ENCODE results near the gene RFK. TPM values are rescaled to one million over a fixed set of nuclear protein-coding genes. Genes with fewer than 3 reads are reported as not detected.
A peak's percentile ranks its signal among the peaks of the same experiment; 100 is the strongest.

RFK gene
- total and polyA plus RNA-seq, 2 of the 13 experiments (the other 11 are each of a cell fraction or from before 2014, with no cell fraction given), result 18.2 to 37.2 TPM

GRCh38 chr9:76423216-76424177 is 29.3 kb upstream of the RFK start:
- no peaks in the 10 kb centered on the region for H3K9me3 ChIP-seq (ENCODE audit: low read length)
- H3K36me3 ChIP-seq (replicated peaks in 1 of 2; ENCODE audit: control insufficient read depth in 1 of 2, insufficient read depth in 2 of 2, low read length in 2 of 2), result no peaks in the 10 kb centered on the region
- 17% methylated on average over 2 of the region's 2 CpGs for WGBS (ENCODE audit: low lambda C conversion rate)
- peaks cover 66% of the 10 kb centered on the region for H3K4me1 ChIP-seq (ENCODE audit: insufficient read depth, low read length)
- H3K79me2 ChIP-seq (ENCODE audit: insufficient read depth, low read length), result no peaks in the 10 kb centered on the region
- H3K27ac ChIP-seq (ENCODE audit: extremely low read length, insufficient read depth, low read length), result peak overlapping the region; percentile 82
- no peak overlapping the region for H2AFZ ChIP-seq (ENCODE audit: low read length)
- H3K27me3 ChIP-seq (ENCODE audit: control insufficient read depth in 1 of 2, insufficient read depth in 2 of 2, low read length in 2 of 2), result no peaks in the 10 kb centered on the region
- intact Hi-C loops (cut with micrococcal nuclease; ENCODE audit: unreplicated experiment), result loop anchor here (1.0 kb wide), 1 partner anchor 29 kb away; the partner anchor contains the start of gene RFK
- H4K20me1 ChIP-seq (ENCODE audit: insufficient read depth, low read length), result no peaks in the 10 kb centered on the region
- peak overlapping the region; percentile 53 for H3K4me2 ChIP-seq (ENCODE audit: low read depth, low read length)
- CTCF ChIA-PET (ENCODE audit: low intra/inter-chr PET ratio, low total read pairs), result no interaction called here
- BruUV-seq (replicated peaks), result no TSS peak
- peak; percentile 78 for FAIRE-seq
- in situ Hi-C loops (cut with HindIII; ENCODE audit: extremely low pct_ligation_motif_present, low pct_unique_long_range_greater_than_20kb), result no loop called here
- POLR2A ChIA-PET, result interaction anchor here (1.5 kb wide), 1 partner anchor 29 kb away, joined by 5 read pairs; the partner anchor contains the start of gene RFK
- ATAC-seq, result peak; percentile 99
- DNase-seq (ENCODE audit: low spot score), result peak; percentile 96
- H3K9ac ChIP-seq (ENCODE audit: insufficient read depth, low read depth, low read length), result peak overlapping the region; percentile 61
- H3K4me3 ChIP-seq (replicated peaks in 1 of 3; ENCODE audit: insufficient read depth in 1 of 3, low read depth in 2 of 3, low read length in 3 of 3), result peak overlapping the region in 1 of 3 experiments; percentile 32; a peak in 1 of 6 replicates
- no peak for TF ChIP-seq ZNF142 (CRISPR knock-in tag; IDR thresholded peaks at IDR 0.05)
- no peak for TF ChIP-seq YY1 (IDR thresholded peaks at IDR 0.05; ENCODE audit: insufficient read depth, insufficient replicate concordance, low read depth, low read length)
- no peak for TF ChIP-seq HOXA9 (CRISPR knock-in tag; IDR thresholded peaks at IDR 0.05; ENCODE audit: borderline replicate concordance)
- TF ChIP-seq TGIF2 (CRISPR knock-in tag; IDR thresholded peaks at IDR 0.05), result no peak
- no peak for TF ChIP-seq ZNF530 (CRISPR knock-in tag; IDR thresholded peaks at IDR 0.05; ENCODE audit: low read depth)
- no peak for TF ChIP-seq SP2 (CRISPR knock-in tag; IDR thresholded peaks at IDR 0.05)
- TF ChIP-seq GATAD1 (CRISPR knock-in tag; IDR thresholded peaks at IDR 0.05), result 0 out of 2 replicates have a peak, but pooled peaks have one; percentile 28
- TF ChIP-seq ZNF251 (CRISPR knock-in tag; IDR thresholded peaks at IDR 0.05), result no peak
- no peak for TF ChIP-seq PLRG1 (conservative IDR thresholded peaks at IDR 0.05)
- TF ChIP-seq NRL (CRISPR knock-in tag; IDR thresholded peaks at IDR 0.05; ENCODE audit: borderline replicate concordance), result no peak
- no peak for TF ChIP-seq REPIN1 (CRISPR knock-in tag; IDR thresholded peaks at IDR 0.05; ENCODE audit: borderline replicate concordance, low read depth)
- no peak for TF ChIP-seq CHCHD3 (CRISPR knock-in tag; IDR thresholded peaks at IDR 0.05)
- TF ChIP-seq ZNF143 (CRISPR knock-in tag; IDR thresholded peaks at IDR 0.05), result no peak
- TF ChIP-seq THRA (CRISPR knock-in tag; IDR thresholded peaks at IDR 0.05; ENCODE audit: borderline replicate concordance), result peak; percentile 78

All from HepG2 (cell line).